Measurements from ENCODE around the gene WSCD1.

Gene WSCD1

GRCh38 chr17:6162216-6162615, 92.0 kb downstream of the WSCD1 start:
- TF ChIP-seq CTCF (IDR thresholded peaks at IDR 0.05) = no peak

GRCh38 chr17:6162892-6163291, 92.7 kb downstream of the WSCD1 start:
- TF ChIP-seq CTCF (IDR thresholded peaks at IDR 0.05) = no peak

- no peak for TF ChIP-seq CTCF (IDR thresholded peaks at IDR 0.05)
Measured at GRCh38 chr17:6163612-6164333, 93.6 kb downstream of the WSCD1 start.

GRCh38 chr17:6164996-6165395, 94.8 kb downstream of the WSCD1 start:
- TF ChIP-seq CTCF (IDR thresholded peaks at IDR 0.05) = no peak

- TF ChIP-seq CTCF (IDR thresholded peaks at IDR 0.05) = no peak
Measured at GRCh38 chr17:6165806-6166205, 95.6 kb downstream of the WSCD1 start.

GRCh38 chr17:6166492-6167179, 96.5 kb downstream of the WSCD1 start:
- no peak for TF ChIP-seq CTCF (IDR thresholded peaks at IDR 0.05)

- no peak for TF ChIP-seq CTCF (IDR thresholded peaks at IDR 0.05)
Measured at GRCh38 chr17:6168296-6168695, 98.1 kb downstream of the WSCD1 start.

Measured in LNCAP (cell line).